Measurements from ENCODE around the gene TPST1.
"Not testable (repeated sequence)": the region's sequence is repeated elsewhere in the genome, so short reads cannot be mapped to it uniquely, and the experiment has no call there.

Gene TPST1

GRCh38 chr7:66297579-66297978 is 92.4 kb downstream of the TPST1 start:
- no peak for DNase-seq

- DNase-seq = no peak
Measured at GRCh38 chr7:66301249-66301648, 96.1 kb downstream of the TPST1 start.

- DNase-seq = no peak
Measured at GRCh38 chr7:66301737-66302136, 96.6 kb downstream of the TPST1 start.

- no peak for DNase-seq
Measured at GRCh38 chr7:66303454-66304155, 98.5 kb downstream of the TPST1 start.

- no peak for DNase-seq
Measured at GRCh38 chr7:66304536-66304935, 99.4 kb downstream of the TPST1 start.

- DNase-seq = no peak
Measured at GRCh38 chr7:66306243-66306642, 101.1 kb downstream of the TPST1 start.

- DNase-seq = no peak
Measured at GRCh38 chr7:66307591-66308215, 102.6 kb downstream of the TPST1 start.

GRCh38 chr7:66308411-66308810 is 103.3 kb downstream of the TPST1 start:
- DNase-seq = no peak

- DNase-seq = no peak
Measured at GRCh38 chr7:66310620-66311019, 105.5 kb downstream of the TPST1 start.

- DNase-seq = no peak
Measured at GRCh38 chr7:66313886-66314568, 108.9 kb downstream of the TPST1 start.

GRCh38 chr7:66315192-66315591 is 110.1 kb downstream of the TPST1 start:
- no peak for DNase-seq

- no peak for DNase-seq
Measured at GRCh38 chr7:66319407-66319979, 114.4 kb downstream of the TPST1 start.

GRCh38 chr7:66321283-66321682 is 116.1 kb downstream of the TPST1 start:
- no peak for DNase-seq

- no peak for DNase-seq
Measured at GRCh38 chr7:66323114-66323796, 118.1 kb downstream of the TPST1 start.

GRCh38 chr7:66324985-66325384 is 119.9 kb downstream of the TPST1 start:
- DNase-seq = not testable (repeated sequence)

- DNase-seq = no peak
Measured at GRCh38 chr7:66326501-66327215, 121.5 kb downstream of the TPST1 start.

GRCh38 chr7:66330961-66331360 is 125.8 kb downstream of the TPST1 start:
- DNase-seq = no peak

GRCh38 chr7:66331883-66332282 is 126.7 kb downstream of the TPST1 start:
- DNase-seq = no peak

- no peak for DNase-seq
Measured at GRCh38 chr7:66333443-66333842, 128.3 kb downstream of the TPST1 start.

GRCh38 chr7:66335318-66335717 is 130.2 kb downstream of the TPST1 start:
- no peak for DNase-seq

- DNase-seq = no peak
Measured at GRCh38 chr7:66336760-66337159, 131.6 kb downstream of the TPST1 start.

GRCh38 chr7:66339141-66339540 is 134.0 kb downstream of the TPST1 start:
- no peak for DNase-seq

- DNase-seq = no peak
Measured at GRCh38 chr7:66344166-66344565, 139.0 kb downstream of the TPST1 start.

Measured in CD4-positive, alpha-beta T cell treated with Interleukin-17A for 1 hour (primary cell).